ENCODE results near the gene TIGD6. TPM values are rescaled to one million over a fixed set of nuclear protein-coding genes. Genes with fewer than 3 reads are reported as not detected.

Gene TIGD6
- total and polyA plus RNA-seq, 10 of the 15 experiments (the other 5 are each of a cell fraction or from before 2014, with no cell fraction given) = 0.84 to 4.1 (median 2.7) TPM

DNA sequence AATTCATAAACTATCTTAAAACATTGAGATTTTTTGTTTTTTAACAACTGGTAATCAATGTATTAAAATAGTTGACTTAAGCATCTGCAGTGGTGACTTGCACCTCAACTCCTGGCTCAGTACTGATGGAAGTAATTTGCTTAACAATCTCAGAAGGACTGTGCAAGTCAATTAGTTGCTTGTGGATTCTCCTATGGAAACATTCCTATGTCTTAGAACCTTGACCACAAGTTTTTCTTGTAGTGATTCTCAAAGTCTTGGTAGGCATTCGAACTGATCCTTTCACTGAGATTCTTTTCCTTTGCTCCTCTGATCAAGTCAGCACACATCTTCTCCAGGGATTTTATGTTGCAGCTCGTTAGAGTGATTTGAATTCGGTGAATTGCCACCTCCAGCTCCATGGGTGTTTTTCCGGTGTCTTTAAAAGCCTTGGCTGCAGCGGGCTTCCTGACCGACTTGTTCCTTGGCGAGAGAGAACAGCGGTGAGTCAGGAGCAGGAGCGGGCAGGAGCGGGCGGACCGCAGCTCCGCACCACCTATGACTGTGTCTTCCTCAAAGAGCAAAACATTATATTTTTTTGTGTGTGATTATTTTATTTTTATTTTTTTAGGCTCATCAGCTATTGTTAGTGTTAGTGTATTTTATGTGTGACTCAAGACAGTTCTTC is 21.2 kb upstream of the TIGD6 start:
- no peak for ATAC-seq
- FAIRE-seq = no peak
- no peak overlapping the region for H3K9ac ChIP-seq (ENCODE audit: control insufficient read depth, insufficient read depth, low read length)
- intact Hi-C loops (cut with micrococcal nuclease; ENCODE audit: unreplicated experiment) = no loop called here
- DNase-seq (ENCODE audit: low read depth, low spot score) = no peak
- ChIA-PET CTCF (interaction anchor here (0.6 to 2.2 kb wide), 9 partner anchors 8 to 236 kb away, joined by 3 to 8 read pairs (median 3); no protein-coding TSS in a partner anchor), SMC1A (ENCODE audit: uncharacterized antibody, unreplicated experiment) (interaction anchor here (1.0 to 2.9 kb wide), 4 partner anchors 9 to 106 kb away, joined by 3 to 11 read pairs (median 6); no protein-coding TSS in a partner anchor), POLR2A (interaction anchor here (0.9 kb wide), 1 partner anchor 10 kb away, joined by 3 read pairs; no protein-coding TSS in a partner anchor), RAD21 (ENCODE audit: unreplicated experiment) (no interaction called here)
- peaks cover 10 to 21% of the 10 kb centered on the region in 2 experiments; a peak in 3 of 4 replicates for H3K36me3 ChIP-seq (ENCODE audit: control insufficient read depth in 2 of 2, insufficient read depth in 2 of 2, low read length in 1 of 2)
- WGBS (ENCODE audit: insufficient coverage, insufficient replicate concordance, low lambda C conversion rate, missing lambda C conversion rate) = 97% methylated on average over 13 of the region's 13 CpGs
- no peaks in the 10 kb centered on the region for H3K9me3 ChIP-seq (replicated peaks; ENCODE audit: control insufficient read depth, insufficient read depth, low read length)
- H2AFZ ChIP-seq (ENCODE audit: control insufficient read depth, low read depth, low read length) = no peak overlapping the region
- H3K4me3 ChIP-seq = no peak overlapping the region
- H3K27ac ChIP-seq (ENCODE audit: control insufficient read depth, insufficient read depth) = no peak overlapping the region
- H4K20me1 ChIP-seq (ENCODE audit: control insufficient read depth, insufficient read depth) = no peaks in the 10 kb centered on the region
- H3K4me1 ChIP-seq (ENCODE audit: control insufficient read depth, insufficient read depth, low read length) = no peaks in the 10 kb centered on the region
- in situ Hi-C loops (cut with MboI) = no loop called here
- H3K27me3 ChIP-seq (replicated peaks in 1 of 2; ENCODE audit: control insufficient read depth in 2 of 2, insufficient read depth in 2 of 2, low read length in 1 of 2) = no peaks in the 10 kb centered on the region
- TSS peak; percentile 10 for BruUV-seq (replicated peaks)
- H3K4me2 ChIP-seq (ENCODE audit: control insufficient read depth, insufficient read depth) = no peak overlapping the region
- no peaks in the 10 kb centered on the region for H3K79me2 ChIP-seq (ENCODE audit: control insufficient read depth, insufficient read depth, low read length)
- TF ChIP-seq HDAC6 (IDR thresholded peaks at IDR 0.05; ENCODE audit: unreplicated experiment) (no peak), HSF1 (IDR thresholded peaks at IDR 0.05; ENCODE audit: low read depth, low read length) (no peak), SKIL (IDR thresholded peaks at IDR 0.05; ENCODE audit: low read depth, poor library complexity, severe bottlenecking) (no peak), SMC3 (IDR thresholded peaks at IDR 0.05; ENCODE audit: borderline replicate concordance, low read length) (no peak), POU2F2 (IDR thresholded peaks at IDR 0.05; ENCODE audit: borderline replicate concordance, low read depth, low read length) (no peak), NFYA (IDR thresholded peaks at IDR 0.05; ENCODE audit: borderline replicate concordance, low read depth, low read length) (no peak), CBX3 (IDR thresholded peaks at IDR 0.05; ENCODE audit: borderline replicate concordance, low read depth) (no peak), ZBTB40 (IDR thresholded peaks at IDR 0.05; ENCODE audit: borderline replicate concordance) (no peak), NRF1 (conservative IDR thresholded peaks at IDR 0.05; ENCODE audit: low read depth, low read length) (no peak), CBFB (IDR thresholded peaks at IDR 0.05; ENCODE audit: low read depth) (no peak)
- TF ChIP-seq, protein P1, sequence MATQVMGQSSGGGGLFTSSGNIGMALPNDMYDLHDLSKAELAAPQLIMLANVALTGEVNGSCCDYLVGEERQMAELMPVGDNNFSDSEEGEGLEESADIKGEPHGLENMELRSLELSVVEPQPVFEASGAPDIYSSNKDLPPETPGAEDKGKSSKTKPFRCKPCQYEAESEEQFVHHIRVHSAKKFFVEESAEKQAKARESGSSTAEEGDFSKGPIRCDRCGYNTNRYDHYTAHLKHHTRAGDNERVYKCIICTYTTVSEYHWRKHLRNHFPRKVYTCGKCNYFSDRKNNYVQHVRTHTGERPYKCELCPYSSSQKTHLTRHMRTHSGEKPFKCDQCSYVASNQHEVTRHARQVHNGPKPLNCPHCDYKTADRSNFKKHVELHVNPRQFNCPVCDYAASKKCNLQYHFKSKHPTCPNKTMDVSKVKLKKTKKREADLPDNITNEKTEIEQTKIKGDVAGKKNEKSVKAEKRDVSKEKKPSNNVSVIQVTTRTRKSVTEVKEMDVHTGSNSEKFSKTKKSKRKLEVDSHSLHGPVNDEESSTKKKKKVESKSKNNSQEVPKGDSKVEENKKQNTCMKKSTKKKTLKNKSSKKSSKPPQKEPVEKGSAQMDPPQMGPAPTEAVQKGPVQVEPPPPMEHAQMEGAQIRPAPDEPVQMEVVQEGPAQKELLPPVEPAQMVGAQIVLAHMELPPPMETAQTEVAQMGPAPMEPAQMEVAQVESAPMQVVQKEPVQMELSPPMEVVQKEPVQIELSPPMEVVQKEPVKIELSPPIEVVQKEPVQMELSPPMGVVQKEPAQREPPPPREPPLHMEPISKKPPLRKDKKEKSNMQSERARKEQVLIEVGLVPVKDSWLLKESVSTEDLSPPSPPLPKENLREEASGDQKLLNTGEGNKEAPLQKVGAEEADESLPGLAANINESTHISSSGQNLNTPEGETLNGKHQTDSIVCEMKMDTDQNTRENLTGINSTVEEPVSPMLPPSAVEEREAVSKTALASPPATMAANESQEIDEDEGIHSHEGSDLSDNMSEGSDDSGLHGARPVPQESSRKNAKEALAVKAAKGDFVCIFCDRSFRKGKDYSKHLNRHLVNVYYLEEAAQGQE (IDR thresholded peaks at IDR 0.05; ENCODE audit: low read depth, low read length) = no peak

All from GM12878 (cell line).